Loucy (cell line): ENCODE data around the gene ATP10A.

Experiments used
- H2AFZ ChIP-seq: fragments of 200-600 bp; sonication (generic); 2 replicates; pipeline ENCODE4 v1.6.0; 2016; ENCODE audit warnings: antibody characterized with exemption, mild to moderate bottlenecking, low read length, moderate library complexity
- H3F3A ChIP-seq: fragments of 200-600 bp; 2 replicates; pipeline ENCODE4 v1.6.0; 2016; ENCODE audit warnings: antibody characterized with exemption, low read depth, mild to moderate bottlenecking
- H3K27me3 ChIP-seq: fragments of 200-600 bp; sonication (generic); 2 replicates; pipeline ENCODE4 v1.6.1; 2014; ENCODE audit warnings: low read length, mild to moderate bottlenecking; ENCODE audit not compliant: insufficient read depth, poor library complexity, severe bottlenecking
- H3K36me3 ChIP-seq: fragments of 200-600 bp; sonication (generic); 2 replicates; pipeline ENCODE4 v1.6.1; 2016; ENCODE audit warnings: low read length; ENCODE audit not compliant: insufficient read depth
- H3K4me1 ChIP-seq: fragments of 200-600 bp; sonication (generic); 2 replicates; pipeline ENCODE4 v1.5.1; 2014; ENCODE audit warnings: low read length, mild to moderate bottlenecking; ENCODE audit not compliant: insufficient read depth, poor library complexity, severe bottlenecking
- H3K4me2 ChIP-seq: fragments of 200-600 bp; sonication (generic); 2 replicates; pipeline ENCODE4 v1.6.0; 2014; ENCODE audit warnings: antibody characterized with exemption, low read length, low read depth, mild to moderate bottlenecking; ENCODE audit not compliant: poor library complexity, severe bottlenecking
- H3K4me3 ChIP-seq: fragments of 200-600 bp; sonication (generic); 2 replicates; pipeline ENCODE4 v1.5.1; 2014; ENCODE audit warnings: low read length, mild to moderate bottlenecking, mixed read lengths; ENCODE audit not compliant: poor library complexity, severe bottlenecking
- H3K79me2 ChIP-seq: fragments of 200-600 bp; sonication (generic); 2 replicates; pipeline ENCODE4 v1.6.1; 2014; ENCODE audit warnings: low read length; ENCODE audit not compliant: insufficient read depth
- H3K9ac ChIP-seq: fragments of 200-600 bp; sonication (generic); 2 replicates; pipeline ENCODE4 v1.6.0; 2014; ENCODE audit warnings: mild to moderate bottlenecking, low read depth, low read length, moderate library complexity; ENCODE audit not compliant: poor library complexity, severe bottlenecking
- H3K9me2 ChIP-seq: fragments of 200-600 bp; sonication (generic); replicated peaks from 2 replicates; pipeline ENCODE4 v1.6.1; 2016; ENCODE audit warnings: low read depth, low read length, mixed read lengths
- H3K9me3 ChIP-seq: fragments of 200-600 bp; sonication (generic); 2 replicates; pipeline ENCODE4 v1.6.1; 2014; ENCODE audit warnings: mild to moderate bottlenecking, antibody characterized with exemption, low read length, low read depth; ENCODE audit not compliant: insufficient read depth
- H4K20me1 ChIP-seq: fragments of 200-600 bp; sonication (generic); 2 replicates; pipeline ENCODE4 v1.6.0; 2014; ENCODE audit warnings: antibody characterized with exemption, low read length, mild to moderate bottlenecking; ENCODE audit not compliant: insufficient read depth, poor library complexity, severe bottlenecking
- EZH2phosphoT487 ChIP-seq: fragments of 200-600 bp; IDR thresholded peaks from 2 replicates; pipeline ENCODE4 v1.6.1; 2018; ENCODE audit warnings: antibody characterized with exemption, mild to moderate bottlenecking, moderate library complexity, borderline replicate concordance
- TF ChIP-seq, protein P1 (sequence below): fragments of 200-600 bp; sonication (generic); conservative IDR thresholded peaks from 2 replicates; pipeline ENCODE4 v1.5.1; 2014; ENCODE audit warnings: mild to moderate bottlenecking, antibody characterized with exemption, low read length

ATP10A gene, protein sequence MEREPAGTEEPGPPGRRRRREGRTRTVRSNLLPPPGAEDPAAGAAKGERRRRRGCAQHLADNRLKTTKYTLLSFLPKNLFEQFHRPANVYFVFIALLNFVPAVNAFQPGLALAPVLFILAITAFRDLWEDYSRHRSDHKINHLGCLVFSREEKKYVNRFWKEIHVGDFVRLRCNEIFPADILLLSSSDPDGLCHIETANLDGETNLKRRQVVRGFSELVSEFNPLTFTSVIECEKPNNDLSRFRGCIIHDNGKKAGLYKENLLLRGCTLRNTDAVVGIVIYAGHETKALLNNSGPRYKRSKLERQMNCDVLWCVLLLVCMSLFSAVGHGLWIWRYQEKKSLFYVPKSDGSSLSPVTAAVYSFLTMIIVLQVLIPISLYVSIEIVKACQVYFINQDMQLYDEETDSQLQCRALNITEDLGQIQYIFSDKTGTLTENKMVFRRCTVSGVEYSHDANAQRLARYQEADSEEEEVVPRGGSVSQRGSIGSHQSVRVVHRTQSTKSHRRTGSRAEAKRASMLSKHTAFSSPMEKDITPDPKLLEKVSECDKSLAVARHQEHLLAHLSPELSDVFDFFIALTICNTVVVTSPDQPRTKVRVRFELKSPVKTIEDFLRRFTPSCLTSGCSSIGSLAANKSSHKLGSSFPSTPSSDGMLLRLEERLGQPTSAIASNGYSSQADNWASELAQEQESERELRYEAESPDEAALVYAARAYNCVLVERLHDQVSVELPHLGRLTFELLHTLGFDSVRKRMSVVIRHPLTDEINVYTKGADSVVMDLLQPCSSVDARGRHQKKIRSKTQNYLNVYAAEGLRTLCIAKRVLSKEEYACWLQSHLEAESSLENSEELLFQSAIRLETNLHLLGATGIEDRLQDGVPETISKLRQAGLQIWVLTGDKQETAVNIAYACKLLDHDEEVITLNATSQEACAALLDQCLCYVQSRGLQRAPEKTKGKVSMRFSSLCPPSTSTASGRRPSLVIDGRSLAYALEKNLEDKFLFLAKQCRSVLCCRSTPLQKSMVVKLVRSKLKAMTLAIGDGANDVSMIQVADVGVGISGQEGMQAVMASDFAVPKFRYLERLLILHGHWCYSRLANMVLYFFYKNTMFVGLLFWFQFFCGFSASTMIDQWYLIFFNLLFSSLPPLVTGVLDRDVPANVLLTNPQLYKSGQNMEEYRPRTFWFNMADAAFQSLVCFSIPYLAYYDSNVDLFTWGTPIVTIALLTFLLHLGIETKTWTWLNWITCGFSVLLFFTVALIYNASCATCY (N-terminal part only)

GRCh38 chr15:25863111-25863967, at the start of gene ATP10A:
Gene ATP10A (minus strand): TSS chr15:25863327. CDS start chr15:25863096, 231 bp downstream.
- Histone ChIP-seq H3K9me3 (peaks cover 10% of the 10 kb centered on the region; the same call in 1 of the 2 replicates), H3K4me2 (no peak within 1 kb of the TSS), H3F3A (no peaks in the 10 kb centered on the region), H3K4me3 (no peak within 1 kb of the TSS), H3K36me3 (no peaks in the 10 kb centered on the region), H3K4me1 (no peaks in the 10 kb centered on the region), H2AFZ (no peak within 1 kb of the TSS), H3K9ac (no peak within 1 kb of the TSS), H3K79me2 (no peaks in the 10 kb centered on the region), H3K9me2 (no peaks in the 10 kb centered on the region), H3K27me3 (no peaks in the 10 kb centered on the region), H4K20me1 (no peaks in the 10 kb centered on the region)
- TF ChIP-seq EZH2phosphoT487: no peak
- TF ChIP-seq, protein P1, sequence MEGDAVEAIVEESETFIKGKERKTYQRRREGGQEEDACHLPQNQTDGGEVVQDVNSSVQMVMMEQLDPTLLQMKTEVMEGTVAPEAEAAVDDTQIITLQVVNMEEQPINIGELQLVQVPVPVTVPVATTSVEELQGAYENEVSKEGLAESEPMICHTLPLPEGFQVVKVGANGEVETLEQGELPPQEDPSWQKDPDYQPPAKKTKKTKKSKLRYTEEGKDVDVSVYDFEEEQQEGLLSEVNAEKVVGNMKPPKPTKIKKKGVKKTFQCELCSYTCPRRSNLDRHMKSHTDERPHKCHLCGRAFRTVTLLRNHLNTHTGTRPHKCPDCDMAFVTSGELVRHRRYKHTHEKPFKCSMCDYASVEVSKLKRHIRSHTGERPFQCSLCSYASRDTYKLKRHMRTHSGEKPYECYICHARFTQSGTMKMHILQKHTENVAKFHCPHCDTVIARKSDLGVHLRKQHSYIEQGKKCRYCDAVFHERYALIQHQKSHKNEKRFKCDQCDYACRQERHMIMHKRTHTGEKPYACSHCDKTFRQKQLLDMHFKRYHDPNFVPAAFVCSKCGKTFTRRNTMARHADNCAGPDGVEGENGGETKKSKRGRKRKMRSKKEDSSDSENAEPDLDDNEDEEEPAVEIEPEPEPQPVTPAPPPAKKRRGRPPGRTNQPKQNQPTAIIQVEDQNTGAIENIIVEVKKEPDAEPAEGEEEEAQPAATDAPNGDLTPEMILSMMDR: no peak

DNA sequence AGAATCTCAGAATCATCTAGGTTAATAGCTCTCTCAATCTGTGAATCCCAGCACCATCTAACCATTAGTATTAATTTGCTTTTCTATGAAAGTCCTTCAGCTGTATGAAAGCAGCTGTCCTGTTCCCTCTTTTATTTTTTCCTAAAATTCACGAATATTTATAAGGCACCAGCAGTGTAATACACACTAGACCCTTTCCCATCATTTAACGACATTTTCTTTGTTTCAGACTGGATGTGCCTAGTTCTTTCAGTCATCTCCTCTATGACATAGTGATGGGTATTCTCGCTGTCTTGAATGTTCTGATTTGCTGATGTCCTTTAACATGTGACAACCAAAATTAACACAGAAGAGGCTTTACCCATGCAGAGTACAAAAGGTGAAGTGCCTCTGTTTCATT, 48.9 kb upstream of the ATP10A start:
- H3K27me3 ChIP-seq: no peaks in the 10 kb centered on the region
- no peak overlapping the region for H2AFZ ChIP-seq
- TF ChIP-seq, protein P1: no peak
- TF ChIP-seq EZH2phosphoT487: no peak
- H3K9me2 ChIP-seq: no peaks in the 10 kb centered on the region
- no peak overlapping the region for H3K4me2 ChIP-seq
- no peaks in the 10 kb centered on the region for H3K9me3 ChIP-seq
- H3K36me3 ChIP-seq: no peaks in the 10 kb centered on the region
- H3K4me1 ChIP-seq: no peaks in the 10 kb centered on the region
- no peak overlapping the region for H3K4me3 ChIP-seq
- no peaks in the 10 kb centered on the region for H4K20me1 ChIP-seq
- no peaks in the 10 kb centered on the region for H3F3A ChIP-seq
- no peaks in the 10 kb centered on the region for H3K79me2 ChIP-seq
- no peak overlapping the region for H3K9ac ChIP-seq

- H3K36me3 ChIP-seq: no peaks in the 10 kb centered on the region
- TF ChIP-seq, protein P1: no peak
- TF ChIP-seq EZH2phosphoT487: no peak
- no peaks in the 10 kb centered on the region for H3K27me3 ChIP-seq
- no peak overlapping the region for H2AFZ ChIP-seq
- H3K9me3 ChIP-seq: no peaks in the 10 kb centered on the region
- no peak overlapping the region for H3K4me3 ChIP-seq
- no peaks in the 10 kb centered on the region for H3K9me2 ChIP-seq
- no peaks in the 10 kb centered on the region for H4K20me1 ChIP-seq
- no peaks in the 10 kb centered on the region for H3K79me2 ChIP-seq
- H3K4me2 ChIP-seq: no peak overlapping the region
- no peaks in the 10 kb centered on the region for H3K4me1 ChIP-seq
- no peaks in the 10 kb centered on the region for H3F3A ChIP-seq
- no peak overlapping the region for H3K9ac ChIP-seq
Measured at GRCh38 chr15:25910832-25911231, 47.7 kb upstream of the ATP10A start.
